GM11168 (cell line): ENCODE measurements around the gene KLF7.

Source experiments
- in situ Hi-C: fragments of 300-500 bp; cut with MboI; formaldehyde crosslinking; loops from one replicate; pipeline ENCODE4 v1.12.0; 2022; ENCODE audit warnings: low sequenced_read_pairs; ENCODE audit not compliant: unreplicated experiment

Gene KLF7

DNA sequence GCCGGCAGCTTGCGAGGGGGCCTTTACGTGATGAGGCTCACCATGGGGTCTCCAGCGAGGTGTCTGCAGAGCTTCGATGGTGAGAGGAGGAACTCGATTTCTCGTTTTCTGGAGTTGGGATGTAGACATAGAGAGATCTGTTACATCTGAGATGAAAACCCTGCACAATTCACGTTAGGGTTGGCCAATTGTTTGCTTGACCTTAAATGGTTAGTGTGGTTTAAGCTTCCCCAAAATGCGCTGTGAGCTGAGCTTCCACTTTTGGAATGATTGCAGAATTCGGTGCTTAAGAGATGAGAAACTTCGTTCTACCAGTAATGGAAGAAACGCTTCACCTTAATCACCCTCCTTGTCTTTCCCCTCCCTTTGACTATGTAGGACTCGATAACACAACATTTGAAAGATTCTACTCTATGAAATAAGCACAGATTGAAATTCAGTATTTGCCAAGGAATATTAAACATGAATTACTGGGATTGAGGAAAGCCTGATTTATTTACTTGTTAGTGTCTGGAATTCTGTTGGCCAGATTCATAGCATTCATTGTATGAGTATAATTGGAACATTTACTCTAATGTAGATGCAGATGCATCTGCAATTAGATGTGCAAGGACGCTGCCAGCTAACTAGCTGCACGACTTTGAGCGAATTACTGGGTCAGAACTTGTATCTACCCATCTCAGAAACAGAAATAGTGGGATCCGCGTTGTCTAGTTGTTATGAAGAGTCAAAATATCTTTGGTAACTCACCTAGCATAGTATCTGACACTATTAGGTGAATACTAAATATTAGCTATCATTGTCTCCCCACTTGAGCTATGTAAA is 1.6 kb upstream of the KLF7 start:
- in situ Hi-C loops: no loop called here

DNA sequence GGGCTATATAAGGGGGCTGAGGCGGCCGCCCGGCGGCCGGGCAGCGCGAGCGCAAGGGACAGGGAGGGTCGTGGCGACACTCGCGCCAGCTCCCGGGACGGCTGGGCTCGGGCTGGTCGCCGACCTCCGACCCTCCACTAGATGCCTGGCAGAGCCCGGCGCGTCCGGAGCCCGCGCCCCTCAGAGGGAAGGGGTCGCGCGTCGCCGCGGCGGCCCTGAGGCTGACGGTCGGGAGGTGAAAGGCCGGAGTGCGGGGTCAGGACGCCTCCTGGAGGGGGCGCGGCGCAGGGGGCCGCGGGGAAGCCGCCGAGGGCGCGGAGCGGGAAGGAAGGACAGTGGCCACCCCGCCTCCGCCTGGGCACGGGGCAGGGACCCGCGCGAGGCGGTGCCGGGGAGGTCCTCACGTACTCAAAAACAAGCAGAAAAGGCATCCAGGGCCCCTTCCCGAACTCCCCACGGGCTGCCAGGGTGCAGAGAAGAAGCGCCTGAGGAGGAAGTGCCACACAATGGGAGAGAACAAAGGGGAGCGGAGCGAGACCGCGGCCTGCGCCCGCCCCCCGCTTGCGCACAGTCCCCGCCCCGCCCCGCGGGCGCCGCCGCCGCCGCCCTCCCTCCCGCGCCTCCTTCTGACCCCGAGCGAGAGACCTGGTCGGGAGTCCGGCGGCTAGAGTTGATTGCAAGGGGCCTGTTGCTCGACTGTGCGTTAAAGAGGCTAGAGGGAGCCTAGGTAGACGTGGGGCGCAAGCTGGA is 776 bp upstream of the KLF7 start:
- in situ Hi-C loops: no loop called here

GRCh38 chr2:207166039-207166348 is 246 bp upstream of the KLF7 start:
- in situ Hi-C loops: no loop called here

DNA sequence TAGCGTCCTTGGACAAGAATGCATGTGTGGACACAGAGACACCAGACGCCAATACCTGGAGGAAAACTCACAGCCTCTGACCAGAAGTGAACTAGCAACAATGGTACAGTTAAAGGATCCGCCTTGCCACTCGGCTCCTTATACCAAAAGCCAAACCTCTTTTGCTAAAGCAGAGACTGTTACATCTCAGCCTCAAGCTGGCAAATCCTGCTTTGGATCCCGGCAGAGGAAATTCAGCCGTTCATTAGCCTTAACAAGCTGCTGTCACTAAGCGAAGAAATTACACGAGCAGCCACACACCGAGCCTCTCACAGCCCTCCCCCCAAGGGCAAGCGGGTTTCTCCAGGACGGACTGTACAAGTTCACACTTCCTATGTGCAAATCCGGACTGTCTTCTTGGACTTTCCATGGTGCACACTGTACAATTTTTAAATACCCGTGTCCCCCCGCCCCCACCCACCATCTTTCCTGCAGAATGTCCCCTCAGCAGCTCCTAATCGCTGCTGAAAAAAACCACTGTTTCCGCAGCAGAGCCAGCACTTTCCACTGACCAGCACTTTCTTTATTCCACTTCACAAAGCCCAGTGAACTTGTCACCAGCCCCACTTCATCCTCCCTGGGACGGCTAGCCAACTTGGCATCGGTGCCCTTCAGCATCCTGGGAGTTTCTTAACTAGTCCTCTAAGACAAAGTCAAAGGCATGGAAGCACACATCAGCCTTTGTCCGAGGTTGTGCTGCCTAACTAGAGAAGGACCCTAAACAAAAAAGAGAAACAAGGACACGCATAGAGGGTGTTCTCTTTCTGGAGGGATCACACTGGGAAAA is 1.5 kb downstream of the KLF7 start:
- in situ Hi-C loops: no loop called here

- in situ Hi-C loops: no loop called here
Measured at GRCh38 chr2:207163756-207164005, 2.1 kb downstream of the KLF7 start.

- in situ Hi-C loops: no loop called here
Measured at GRCh38 chr2:207163053-207163755, 2.5 kb downstream of the KLF7 start.

- in situ Hi-C loops: no loop called here
Measured at GRCh38 chr2:207162316-207162715, 3.4 kb downstream of the KLF7 start.

GRCh38 chr2:207161247-207162123 is 4.3 kb downstream of the KLF7 start:
- in situ Hi-C loops: no loop called here

DNA sequence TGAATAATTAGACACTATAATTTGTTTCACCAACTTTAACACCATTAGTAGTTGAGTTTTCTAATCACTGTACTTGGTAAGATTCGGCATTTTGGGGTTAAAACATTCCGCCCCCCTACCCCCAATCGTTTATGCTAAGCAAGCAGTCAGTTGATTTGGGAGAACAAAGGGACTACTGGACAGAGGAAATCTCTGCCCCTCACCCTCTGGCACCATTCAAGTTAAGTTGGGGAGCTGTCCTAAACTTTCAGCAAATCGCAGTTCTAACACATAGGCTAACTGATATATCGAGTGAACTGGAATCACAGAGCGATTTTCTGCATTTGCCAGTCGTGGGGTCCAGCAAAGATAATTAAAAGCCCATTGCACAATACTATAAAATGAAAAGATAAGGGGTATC is 5.6 kb downstream of the KLF7 start:
- in situ Hi-C loops: no loop called here

DNA sequence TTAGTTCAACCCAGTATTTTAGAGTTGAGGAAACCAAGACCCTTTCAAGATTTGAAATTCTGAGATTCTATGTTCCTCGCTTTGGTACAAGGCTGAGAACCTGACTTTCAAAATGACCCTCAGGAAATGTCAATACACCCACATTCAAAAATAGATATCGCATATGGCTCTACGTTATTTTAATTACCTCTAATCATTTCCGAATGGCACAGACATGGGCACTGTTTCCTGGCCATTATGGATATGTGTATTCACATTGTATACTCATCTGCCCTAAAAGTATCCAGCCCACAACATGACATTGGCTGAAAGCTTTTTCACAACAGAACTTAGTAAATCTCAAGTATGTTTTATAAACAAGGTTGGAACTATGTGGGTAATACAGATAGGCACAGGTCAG is 6.7 kb downstream of the KLF7 start:
- in situ Hi-C loops: no loop called here

- in situ Hi-C loops: no loop called here
Measured at GRCh38 chr2:207157731-207158130, 8.0 kb downstream of the KLF7 start.

DNA sequence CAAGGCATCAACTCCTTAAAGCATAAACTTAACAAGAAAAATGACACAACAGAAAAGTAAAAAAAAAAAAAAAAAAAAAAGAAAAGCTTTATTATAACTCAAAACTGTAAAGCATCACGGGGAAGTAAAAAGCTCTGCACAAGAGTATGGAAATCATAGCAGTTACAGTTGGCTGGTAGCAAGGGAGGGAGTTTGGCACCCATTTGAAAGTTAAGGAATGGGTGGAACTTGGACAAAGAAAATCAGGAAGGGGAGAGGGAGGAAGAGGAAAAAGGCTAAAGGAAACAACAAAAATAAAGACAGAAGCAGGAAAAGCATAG is 8.6 kb downstream of the KLF7 start:
- in situ Hi-C loops: no loop called here

DNA sequence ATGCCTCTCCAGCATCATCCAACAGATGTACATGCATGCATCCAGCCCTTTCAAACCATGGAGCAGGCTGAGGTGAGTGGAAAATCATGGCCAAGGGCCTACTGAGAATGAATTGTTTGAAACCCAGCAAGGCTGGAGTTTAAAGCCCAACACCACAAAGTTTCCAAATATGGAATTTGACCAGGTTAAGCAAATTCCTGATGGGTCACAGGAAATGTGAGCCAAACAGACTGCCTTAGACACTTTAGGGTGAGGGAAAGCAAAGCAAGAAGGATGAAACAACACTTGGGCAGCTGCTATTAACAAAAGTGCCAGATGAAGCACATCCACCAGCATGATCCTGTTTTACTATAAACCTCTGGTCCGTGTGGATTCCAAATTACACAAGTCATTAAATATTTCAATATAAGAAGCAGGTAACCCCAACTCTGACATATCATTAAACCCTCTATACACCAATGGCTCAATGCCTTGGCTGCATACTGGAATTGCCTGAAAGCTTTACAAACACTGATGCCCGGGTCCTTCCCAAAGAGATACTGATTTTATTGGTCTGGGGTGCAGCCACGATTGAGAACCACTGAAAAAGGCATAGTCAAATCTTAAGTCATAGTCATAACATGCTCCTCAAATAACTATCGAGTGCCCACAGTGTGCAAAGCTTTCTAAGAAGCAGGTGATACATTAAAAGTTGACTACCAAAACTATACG is 9.1 kb downstream of the KLF7 start:
- in situ Hi-C loops: no loop called here

DNA sequence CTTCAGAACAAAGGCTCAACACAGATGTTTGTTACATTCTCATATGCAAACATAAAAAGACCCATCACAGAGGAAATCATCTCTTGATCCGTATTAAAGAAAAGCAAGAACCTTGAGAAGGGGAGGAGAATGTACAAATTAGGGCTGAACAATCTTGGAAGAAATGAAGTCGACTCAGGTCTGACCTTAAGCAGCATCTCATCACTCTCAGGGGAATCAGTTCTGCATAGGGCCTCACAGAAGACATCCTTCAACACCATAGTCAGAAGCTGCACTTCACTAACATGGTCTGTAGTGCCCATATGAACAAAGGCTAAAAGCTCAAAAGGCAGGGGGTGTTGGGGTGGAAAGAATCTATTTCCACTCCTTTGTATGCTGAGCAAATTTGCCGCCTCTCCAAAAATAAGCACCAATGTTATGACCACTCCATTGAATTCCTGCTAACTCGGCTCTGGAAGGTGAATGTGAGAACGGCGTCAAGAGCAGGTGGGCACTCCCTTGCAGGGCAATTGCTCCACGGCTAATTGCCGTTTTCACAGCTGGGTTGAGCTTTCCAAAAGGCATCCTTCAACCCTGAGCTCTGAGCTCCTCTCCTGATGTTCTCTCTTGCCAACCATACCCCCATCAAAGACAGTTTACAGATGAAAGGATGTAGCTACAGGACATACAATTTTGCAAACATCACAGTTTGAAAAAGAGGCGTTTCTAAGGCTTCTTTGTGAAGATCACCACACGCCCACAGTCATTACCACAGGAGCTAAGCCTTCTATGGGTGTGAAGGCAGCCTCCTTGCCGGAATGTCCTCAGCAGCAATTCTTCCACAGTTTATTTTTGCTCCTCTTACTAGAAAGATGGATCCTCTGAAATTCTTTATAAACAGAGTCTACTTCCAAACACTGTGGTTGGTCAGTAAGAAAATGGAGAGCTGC is 10.0 kb downstream of the KLF7 start:
- in situ Hi-C loops: no loop called here

- in situ Hi-C loops: no loop called here
Measured at GRCh38 chr2:207154556-207155510, 10.9 kb downstream of the KLF7 start.

- in situ Hi-C loops: no loop called here
Measured at GRCh38 chr2:207153266-207153975, 12.3 kb downstream of the KLF7 start.

- in situ Hi-C loops: no loop called here
Measured at GRCh38 chr2:207151048-207151447, 14.7 kb downstream of the KLF7 start.
